Peyer's patch (tissue), 4 donors: Measurements from ENCODE around the gene ACACA.

ENCODE experiments used
- CTCF ChIP-seq, 6 experiments: fragments of 450-650 bp in 4 of 6; fragments of 200-600 bp in 2 of 6; sonication (generic) in 1 of 6; IDR thresholded peaks; one replicate each; pipeline ENCODE4 v1.5.1; 2017 to 2019; ENCODE audit warnings: antibody characterized with exemption in 6 of 6, mild to moderate bottlenecking in 3 of 6, moderate library complexity in 1 of 6
- POLR2A ChIP-seq, 2 donors: fragments of 450-650 bp; IDR thresholded peaks; one replicate each; pipeline ENCODE4 v1.5.1; 2017; ENCODE audit warnings: antibody characterized with exemption in 2 of 2, mild to moderate bottlenecking in 2 of 2, moderate library complexity in 2 of 2

- TF ChIP-seq CTCF (IDR thresholded peaks at IDR 0.05) (no peak), POLR2A (IDR thresholded peaks at IDR 0.05) (no peak)
These were observed 200.3 kb downstream of the ACACA start for GRCh38 chr17:37206299-37206698.
